ELF-1 (cell line): ENCODE data around the gene RNASEH2A.

ENCODE experiments used
- DNase-seq: peaks from one replicate; pipeline ENCODE4 v3.0.0-alpha.2; 2016; ENCODE audit warnings: low read depth, low spot score

The RNASEH2A gene

DNA sequence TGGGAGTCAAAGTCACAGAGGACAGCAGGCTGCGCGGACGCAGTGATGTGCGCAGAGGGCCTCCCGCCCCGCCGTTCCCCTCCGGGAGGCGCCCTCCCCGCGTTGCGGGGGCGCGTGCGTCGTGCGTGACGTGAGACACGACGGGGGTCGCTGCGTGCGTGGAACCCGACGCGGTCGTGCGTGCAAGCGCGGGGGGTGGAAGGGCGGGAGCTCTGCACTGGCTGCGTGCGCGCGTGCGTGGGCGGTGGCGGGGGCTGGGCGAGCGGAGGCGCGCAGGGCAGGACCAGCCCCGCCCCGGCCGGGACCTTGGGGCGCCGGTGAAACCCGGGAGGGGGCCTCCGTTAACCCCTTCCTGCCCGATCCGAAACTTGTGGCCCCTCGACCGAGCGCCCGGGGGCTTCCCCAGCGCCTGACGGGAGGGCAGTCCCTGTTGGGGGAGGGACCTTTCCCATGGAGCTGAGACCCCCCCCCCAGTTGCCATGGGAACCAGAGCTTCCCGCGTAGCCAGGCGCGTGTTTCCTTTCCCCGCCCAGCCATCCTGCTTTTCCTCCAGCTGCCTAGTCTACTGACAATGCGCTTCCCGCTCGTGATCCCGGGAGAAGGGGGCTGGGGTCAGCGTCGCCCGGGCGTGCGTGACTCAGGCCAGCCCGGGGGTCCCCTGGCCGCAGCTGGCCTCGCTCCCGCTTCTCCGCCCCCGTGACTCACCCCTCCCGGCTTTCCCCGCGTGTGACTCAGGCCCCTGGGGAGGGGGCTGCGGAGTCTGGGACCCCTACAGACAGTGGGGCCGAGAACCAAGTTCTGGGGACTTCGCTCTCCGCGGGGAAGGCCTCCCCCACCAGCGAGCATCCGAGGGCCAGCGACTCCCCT lies 23.7 kb upstream of the RNASEH2A start:
- peak; percentile 76 for DNase-seq

DNA sequence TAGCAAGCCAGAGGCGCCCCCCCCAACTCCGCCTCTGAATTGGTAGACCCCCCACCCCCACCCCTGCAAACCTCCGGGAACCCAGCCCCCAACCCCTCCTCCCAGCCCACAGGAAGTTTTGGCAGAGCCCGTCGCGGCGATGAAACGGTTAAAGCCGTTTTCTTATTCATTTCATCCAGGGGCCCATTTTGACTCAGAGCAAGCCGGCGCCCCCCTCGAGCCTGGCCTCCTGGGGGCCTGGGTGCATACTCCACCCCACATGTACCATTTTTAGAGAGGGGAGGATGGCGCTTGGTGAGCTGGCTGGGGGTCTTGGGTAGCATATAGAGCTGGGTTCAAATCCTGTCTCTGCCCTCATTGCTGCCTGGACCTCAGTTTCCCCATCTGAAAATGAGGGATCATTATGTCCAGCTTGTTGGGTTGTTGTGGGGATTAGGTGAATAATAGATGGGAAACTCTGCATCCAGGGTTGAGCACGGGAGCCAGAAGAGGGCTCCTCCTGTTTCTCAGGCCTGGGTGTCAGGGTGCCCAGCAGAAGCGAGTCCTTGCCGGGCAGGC lies 23.0 kb upstream of the RNASEH2A start:
- DNase-seq: no peak

DNA sequence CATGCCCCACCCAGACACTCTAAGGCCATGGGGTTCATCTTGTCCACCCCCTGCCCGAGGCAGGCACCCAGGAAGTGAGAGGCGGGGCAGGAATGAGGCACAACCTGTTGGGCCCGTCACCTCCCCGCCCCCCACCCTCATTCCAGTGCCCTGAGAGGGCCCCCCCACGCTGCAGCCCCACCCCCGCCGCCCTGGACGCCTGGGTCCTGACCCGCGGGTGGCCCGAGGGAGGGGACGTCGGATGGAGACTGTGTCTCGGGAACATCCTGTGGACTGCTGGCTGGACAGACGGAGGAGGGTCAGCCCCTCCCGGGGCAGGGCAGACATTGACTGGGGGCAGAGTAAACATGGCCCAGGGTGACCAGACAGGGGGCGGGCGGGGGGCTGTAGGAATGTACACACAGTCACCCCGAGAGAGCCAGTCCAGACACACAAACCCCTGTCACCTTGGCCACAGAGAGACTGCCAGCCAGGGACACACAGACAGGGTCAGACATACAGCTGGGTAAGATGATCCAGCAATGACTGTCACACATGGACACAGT lies 22.5 kb upstream of the RNASEH2A start:
- DNase-seq: no peak

DNA sequence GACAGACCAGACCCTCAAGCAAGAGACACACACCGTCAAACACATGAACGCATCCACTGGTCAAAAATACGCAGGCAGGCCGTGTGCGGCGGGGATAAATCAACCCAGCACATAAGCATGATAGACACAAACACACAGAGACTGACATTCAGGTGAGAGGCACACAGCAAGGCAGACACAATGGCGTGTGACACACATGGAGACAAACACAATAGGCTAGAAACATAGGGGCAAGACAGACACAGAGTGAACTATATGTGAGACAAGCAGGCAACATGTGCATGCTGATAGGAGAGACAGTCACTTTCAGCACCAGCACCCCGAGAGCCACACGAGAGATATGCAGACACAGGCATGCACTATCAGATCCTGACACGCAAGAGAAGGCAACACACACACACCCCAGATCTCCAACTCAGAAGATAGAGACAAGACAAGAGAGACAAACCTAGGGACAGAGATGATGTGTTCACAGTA lies 22.0 kb upstream of the RNASEH2A start:
- DNase-seq: no peak

DNA sequence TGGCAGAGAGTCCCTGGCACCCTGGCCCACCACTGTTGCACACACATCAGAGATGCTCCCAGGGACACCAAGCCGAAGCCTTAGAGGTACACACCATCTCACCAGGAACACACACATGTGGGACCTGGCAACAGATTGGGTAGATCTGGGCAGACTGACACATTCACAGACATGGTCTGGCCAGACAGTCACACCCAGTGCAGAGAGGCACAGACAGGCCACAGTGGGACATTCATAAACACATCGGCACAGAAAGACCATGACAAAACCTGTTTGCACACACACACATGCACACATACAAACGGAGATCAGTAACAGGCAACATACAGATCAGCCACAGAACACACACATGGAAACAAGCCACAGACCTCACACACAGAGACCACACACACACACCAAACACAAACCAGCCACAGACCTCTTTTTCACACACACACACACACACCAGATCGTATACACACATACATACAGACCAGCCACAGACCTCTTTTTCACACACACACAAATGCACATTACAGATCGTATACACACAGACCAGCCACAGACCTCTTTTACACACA lies 21.4 kb upstream of the RNASEH2A start:
- DNase-seq: no peak

DNA sequence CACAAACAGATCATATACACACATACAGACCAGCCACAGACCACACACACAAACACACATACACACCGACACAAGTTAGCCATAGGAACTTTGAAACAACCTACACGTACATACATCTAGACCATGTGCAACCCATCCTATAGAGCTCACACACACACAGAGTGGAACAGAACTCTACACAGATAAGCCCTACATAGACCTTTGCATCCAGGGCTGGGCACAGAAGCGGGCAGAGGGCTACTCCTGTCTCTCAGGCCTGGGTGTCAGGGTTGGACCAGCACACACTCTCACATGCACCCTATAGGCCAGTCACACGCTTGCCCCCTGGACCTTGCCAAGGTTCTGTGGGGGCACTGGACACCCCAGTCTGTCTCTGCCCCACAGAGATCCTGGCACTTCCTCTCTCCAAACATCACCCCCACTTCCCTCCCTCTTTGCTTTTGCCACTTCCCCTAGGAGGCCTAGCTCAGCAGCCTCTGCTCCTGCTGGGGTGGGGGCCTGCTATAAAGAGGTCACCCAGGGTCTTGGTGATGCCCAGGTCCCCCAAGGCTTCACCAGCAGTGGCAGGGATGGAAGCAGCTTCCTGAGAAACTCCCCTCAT lies 20.9 kb upstream of the RNASEH2A start:
- DNase-seq: no peak

DNA sequence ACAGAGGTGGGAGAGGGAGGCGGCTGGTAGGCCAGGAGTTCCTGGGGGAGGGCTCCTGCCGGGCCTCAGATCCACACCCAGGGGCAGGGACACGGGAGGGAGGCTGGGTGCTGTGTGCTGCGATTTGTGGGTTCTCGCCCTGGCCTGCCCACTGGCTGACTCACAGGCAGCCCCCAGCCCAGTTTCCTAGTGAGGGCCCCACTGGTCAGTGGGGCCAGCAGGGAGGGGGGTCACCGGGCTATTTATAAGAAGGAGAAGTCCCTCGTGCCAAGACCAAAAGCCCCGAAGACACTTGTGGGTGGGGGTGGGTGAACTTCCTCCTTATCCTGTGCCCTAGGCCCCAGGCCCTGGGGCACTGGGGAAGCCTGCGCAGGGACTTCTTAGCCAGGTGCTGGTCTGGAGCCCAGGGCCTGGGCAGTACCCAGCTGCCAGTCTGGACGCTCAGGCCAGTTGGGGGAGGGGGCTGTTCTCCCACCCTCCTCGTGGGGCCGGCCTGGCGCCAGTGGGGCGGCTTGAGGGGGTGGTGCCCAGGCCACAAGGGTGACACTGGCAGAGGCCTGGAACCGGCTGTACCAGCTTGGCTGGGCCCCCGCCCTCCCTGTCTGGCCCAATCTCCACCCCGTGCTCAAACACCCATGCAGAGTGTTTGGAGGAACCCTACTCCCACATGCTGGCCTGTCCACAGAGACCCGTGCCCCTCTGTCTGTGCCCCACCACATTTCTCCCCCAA lies 20.1 kb upstream of the RNASEH2A start:
- no peak for DNase-seq

DNA sequence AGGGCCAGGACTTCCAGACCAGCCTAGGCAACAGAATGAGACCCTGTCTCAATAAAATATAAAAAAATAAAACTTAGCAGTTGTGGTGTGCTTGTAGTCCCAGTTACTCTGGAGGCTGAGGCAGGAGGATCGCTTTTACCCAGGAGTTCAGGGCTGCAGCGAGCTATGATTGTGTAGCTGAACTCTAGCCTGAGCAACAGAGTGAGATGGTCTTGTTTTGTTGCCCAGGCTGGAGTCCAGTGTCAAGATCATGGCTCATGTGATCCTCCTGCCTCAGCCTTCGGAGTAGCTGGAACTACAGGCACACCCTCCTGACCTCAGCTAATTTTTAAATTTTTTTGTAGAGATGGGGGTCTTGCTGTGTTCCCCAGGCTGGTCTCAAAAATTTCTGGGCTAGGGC lies 19.4 kb upstream of the RNASEH2A start:
- DNase-seq: no peak

DNA sequence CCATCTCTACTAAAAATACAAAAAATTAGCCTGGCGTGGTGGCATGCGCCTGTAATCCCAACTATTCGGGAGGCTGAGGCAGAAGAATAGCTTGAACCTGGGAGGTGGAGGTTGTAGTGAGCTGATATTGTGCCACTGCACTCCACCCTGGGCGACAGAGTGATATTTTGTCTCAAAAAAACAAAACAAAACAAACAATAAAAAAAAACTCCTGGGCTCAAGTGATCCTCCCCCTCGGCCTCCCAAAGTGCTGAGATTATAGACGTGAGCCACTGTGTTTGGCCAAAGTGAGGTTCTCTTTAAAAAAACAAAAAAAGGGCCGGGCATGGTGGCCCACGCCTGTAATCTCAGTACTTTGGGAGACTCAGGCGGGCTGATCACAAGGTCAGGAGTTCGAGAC lies 18.9 kb upstream of the RNASEH2A start:
- no peak for DNase-seq

DNA sequence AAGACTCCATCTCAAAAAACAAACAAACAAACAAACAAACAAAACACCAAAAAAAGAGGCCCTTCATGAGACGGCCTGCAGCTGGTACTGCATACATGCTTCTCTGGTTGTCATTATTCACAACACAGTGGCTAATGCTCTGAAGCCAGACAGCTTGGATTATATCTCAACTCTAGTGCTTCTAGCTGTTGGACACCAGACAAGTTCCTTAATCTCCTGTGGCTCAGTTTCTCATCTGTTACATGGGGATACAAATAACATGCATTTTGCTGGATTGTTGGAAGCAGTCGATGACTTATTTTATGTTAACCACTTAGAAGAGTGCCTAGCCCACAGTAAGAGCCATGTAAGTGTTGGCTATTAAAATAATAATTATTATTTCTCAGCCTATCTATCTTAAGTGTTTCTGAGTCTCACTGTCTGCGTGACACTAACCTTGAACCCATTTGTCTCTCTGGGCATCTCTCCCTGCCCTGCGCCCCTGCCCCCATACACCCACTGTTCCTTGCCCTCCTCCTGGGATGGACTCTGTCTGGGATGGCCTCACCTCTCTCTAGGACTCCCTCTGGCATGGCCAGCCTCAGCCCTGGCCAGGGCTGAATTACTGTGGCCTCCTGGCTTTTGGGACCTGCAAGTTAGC lies 18.2 kb upstream of the RNASEH2A start:
- DNase-seq: no peak

DNA sequence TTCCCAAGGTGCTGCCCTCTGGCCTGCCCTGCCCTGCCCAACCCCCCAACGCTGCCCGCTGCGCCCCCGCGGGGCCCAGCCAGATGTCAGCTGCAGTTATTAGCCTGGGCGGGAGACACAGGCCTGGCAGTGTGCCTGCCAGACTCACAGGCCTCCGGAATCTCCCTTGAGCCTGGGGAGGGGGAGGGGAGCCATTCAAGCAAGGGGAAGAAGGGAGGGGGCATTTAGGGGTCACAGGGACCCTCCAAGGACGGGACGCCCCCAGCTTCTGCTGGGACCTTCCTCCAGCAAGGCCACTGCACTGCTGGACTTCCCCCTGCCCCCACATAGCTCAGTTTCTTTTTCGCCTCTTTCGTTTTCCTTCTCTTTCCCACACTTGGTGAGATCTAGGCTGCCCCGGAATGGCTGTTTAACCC lies 17.7 kb upstream of the RNASEH2A start:
- peak; percentile 65 for DNase-seq

DNA sequence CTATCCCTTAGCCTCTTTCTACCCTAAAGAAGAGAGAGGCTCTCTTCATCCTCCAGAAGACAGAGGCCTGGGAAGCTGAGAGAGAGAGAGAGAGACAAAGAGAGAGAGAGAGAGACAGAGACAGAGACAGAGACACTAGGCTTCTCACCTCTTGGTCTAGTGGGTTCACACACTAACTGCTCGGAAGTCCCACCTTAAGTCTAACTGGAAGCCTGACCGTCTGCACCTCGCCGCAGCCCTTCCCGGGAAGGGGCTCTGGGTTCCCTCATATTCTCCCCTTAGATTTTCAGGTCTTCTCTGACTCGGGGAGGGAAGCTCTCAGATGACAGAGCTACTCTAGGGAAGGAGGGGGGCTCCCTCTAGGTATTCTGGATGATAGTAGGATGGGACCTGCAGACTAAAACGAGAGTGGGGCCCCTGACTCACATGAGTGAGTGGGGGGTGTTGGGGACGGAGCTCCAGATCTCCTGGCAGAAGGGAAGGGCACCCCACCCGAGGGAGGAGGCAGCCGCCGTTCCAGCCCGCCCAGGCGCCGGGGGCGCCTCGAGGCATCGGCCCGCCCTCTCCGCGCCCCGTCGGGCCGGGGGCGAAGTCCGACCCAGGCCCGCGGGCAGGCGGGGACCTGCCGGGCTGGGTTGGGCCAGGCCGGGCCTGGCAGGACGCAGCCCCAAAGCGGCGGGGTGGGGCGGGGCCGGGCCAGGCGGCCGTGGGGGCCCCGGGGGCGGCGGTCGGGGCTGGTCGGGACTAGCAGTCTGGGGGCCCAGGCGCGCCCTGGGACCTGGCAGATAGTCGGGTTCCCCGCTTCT lies 17.1 kb upstream of the RNASEH2A start:
- DNase-seq: no peak

DNA sequence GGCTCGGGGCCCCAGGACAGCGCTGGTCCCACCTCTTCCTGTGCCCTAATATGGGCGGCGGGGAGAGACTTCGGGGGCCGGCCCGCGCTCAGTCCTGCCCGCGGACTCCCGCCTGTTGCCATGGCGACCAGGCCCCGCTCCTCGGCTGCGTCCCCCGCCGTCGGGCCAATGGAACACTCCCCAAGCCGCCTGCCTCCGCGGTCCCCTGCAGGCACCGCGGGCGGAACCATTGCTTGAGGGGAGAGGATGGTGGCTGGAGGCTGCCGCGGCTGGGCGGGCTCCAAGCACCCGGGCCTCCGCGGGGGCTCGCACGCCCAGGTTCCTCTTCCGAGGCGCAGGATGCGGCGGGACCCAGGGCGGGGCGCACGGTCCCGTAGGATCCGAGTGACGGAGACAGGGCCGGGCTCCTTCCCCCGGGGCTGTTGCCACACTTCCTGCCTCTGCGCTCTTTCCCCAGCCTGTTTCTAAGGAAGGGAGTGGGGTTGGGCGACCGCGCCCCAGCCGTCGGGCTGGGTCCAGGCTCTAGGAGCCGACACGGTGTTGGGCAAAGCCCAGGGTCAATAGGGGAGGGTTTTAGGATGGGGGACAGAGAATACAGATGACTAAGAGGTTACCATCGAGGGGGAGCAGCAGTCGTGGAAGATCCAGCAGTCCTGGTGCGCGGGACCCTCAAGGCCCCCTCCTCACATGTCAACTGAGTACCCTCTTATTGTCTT lies 16.3 kb upstream of the RNASEH2A start:
- DNase-seq: peak; percentile 95

DNA sequence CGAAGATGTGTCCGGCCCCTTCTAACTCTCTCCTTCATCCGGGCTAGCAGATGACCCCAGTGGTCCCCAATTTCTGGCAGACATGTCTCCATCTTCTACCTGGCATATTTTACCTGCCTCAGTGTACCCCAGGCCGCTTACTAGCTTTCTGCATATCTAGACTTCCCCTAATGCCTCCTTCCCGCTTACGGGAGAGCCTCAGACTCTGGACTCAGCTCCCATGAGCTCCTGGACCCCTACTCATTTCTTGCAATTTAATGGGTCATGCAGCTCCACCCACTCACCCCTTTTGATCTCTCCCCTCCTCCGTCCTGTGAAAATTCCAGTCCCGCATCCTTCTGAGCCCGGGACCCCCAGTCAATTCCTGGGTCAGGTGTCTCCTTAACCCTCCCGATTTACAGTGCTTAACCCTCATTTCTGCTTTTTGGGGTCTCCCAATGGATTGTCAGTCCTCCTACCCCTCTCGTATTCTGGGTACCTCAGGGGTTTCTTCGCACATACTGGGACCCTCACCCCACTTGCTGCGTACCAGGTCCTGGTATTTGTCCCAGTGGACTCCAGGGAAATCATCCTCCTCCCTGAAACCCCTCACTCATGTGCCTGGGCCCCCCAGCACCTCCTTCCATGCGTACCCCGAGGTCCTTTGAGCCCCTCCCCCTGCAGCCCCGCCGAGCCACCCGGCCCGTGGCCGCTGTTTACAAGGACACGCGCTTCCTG lies 15.6 kb upstream of the RNASEH2A start:
- DNase-seq: no peak

DNA sequence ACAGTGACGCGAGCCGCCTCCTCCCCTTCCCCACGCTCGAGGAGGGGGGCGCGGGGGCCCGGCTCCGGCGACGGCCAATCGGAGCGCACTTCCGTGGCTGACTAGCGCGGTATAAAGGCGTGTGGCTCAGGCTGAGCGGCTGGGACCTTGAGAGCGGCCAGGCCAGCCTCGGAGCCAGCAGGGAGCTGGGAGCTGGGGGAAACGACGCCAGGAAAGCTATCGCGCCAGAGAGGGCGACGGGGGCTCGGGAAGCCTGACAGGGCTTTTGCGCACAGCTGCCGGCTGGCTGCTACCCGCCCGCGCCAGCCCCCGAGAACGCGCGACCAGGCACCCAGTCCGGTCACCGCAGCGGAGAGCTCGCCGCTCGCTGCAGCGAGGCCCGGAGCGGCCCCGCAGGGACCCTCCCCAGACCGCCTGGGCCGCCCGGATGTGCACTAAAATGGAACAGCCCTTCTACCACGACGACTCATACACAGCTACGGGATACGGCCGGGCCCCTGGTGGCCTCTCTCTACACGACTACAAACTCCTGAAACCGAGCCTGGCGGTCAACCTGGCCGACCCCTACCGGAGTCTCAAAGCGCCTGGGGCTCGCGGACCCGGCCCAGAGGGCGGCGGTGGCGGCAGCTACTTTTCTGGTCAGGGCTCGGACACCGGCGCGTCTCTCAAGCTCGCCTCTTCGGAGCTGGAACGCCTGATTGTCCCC lies 14.9 kb upstream of the RNASEH2A start, which contains the start of gene JUNB:
TSS of gene JUNB (plus strand) at position 142 of the 706 bp plus-strand sequence. CDS start at position 428, 286 bp downstream.
- DNase-seq: peak; percentile 91

DNA sequence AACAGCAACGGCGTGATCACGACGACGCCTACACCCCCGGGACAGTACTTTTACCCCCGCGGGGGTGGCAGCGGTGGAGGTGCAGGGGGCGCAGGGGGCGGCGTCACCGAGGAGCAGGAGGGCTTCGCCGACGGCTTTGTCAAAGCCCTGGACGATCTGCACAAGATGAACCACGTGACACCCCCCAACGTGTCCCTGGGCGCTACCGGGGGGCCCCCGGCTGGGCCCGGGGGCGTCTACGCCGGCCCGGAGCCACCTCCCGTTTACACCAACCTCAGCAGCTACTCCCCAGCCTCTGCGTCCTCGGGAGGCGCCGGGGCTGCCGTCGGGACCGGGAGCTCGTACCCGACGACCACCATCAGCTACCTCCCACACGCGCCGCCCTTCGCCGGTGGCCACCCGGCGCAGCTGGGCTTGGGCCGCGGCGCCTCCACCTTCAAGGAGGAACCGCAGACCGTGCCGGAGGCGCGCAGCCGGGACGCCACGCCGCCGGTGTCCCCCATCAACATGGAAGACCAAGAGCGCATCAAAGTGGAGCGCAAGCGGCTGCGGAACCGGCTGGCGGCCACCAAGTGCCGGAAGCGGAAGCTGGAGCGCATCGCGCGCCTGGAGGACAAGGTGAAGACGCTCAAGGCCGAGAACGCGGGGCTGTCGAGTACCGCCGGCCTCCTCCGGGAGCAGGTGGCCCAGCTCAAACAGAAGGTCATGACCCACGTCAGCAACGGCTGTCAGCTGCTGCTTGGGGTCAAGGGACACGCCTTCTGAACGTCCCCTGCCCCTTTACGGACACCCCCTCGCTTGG lies 14.1 kb upstream of the RNASEH2A start:
- DNase-seq: peak; percentile 78

DNA sequence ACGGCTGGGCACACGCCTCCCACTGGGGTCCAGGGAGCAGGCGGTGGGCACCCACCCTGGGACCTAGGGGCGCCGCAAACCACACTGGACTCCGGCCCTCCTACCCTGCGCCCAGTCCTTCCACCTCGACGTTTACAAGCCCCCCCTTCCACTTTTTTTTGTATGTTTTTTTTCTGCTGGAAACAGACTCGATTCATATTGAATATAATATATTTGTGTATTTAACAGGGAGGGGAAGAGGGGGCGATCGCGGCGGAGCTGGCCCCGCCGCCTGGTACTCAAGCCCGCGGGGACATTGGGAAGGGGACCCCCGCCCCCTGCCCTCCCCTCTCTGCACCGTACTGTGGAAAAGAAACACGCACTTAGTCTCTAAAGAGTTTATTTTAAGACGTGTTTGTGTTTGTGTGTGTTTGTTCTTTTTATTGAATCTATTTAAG lies 13.5 kb upstream of the RNASEH2A start:
- DNase-seq: no peak
